Neural cell (in vitro differentiated cells): ENCODE results near the gene VAMP8. TPM values are rescaled to one million over a fixed set of nuclear protein-coding genes. Genes with fewer than 3 reads are reported as not detected.
A peak's percentile ranks its signal among the peaks of the same experiment; 100 is the strongest.
"Not testable (repeated sequence)": the region's sequence is repeated elsewhere in the genome, so short reads cannot be mapped to it uniquely, and the experiment has no call there.

Experiments used
- H2AFZ ChIP-seq: fragments of 200-600, 300-800 bp; sonication (generic), shearing (Covaris generic); 2 replicates; pipeline ENCODE4 v1.6.0; 2014; ENCODE audit warnings: low read depth, mild to moderate bottlenecking, antibody characterized with exemption, low read length, moderate library complexity
- H3F3A ChIP-seq: fragments of 200-600 bp; shearing (Covaris generic); 2 replicates; pipeline ENCODE4 v1.6.1; 2016; ENCODE audit warnings: mild to moderate bottlenecking, moderate library complexity, mixed read lengths, antibody characterized with exemption, low read length; ENCODE audit not compliant: insufficient read depth, poor library complexity, severe bottlenecking
- H3K27ac ChIP-seq: fragments of 200-600, 300-800 bp; sonication (generic), shearing (Covaris generic); 2 replicates; pipeline ENCODE4 v1.5.1; 2014; ENCODE audit warnings: mild to moderate bottlenecking, low read length, moderate library complexity
- H3K27me3 ChIP-seq: fragments of 300-800, 200-600 bp; sonication (generic), shearing (Covaris generic); 2 replicates; pipeline ENCODE4 v1.6.0; 2014; ENCODE audit warnings: mild to moderate bottlenecking, low read depth, low read length, moderate library complexity; ENCODE audit not compliant: insufficient read depth
- H3K36me3 ChIP-seq: fragments of 300-800, 200-600 bp; sonication (generic), shearing (Covaris generic); 2 replicates; pipeline ENCODE4 v1.5.1; 2014; ENCODE audit warnings: mild to moderate bottlenecking, antibody characterized with exemption, low read length, moderate library complexity; ENCODE audit not compliant: insufficient read depth
- H3K4me2 ChIP-seq: fragments of 300-800, 200-600 bp; sonication (generic), shearing (Covaris generic); 2 replicates; pipeline ENCODE4 v1.6.0; 2014; ENCODE audit warnings: mild to moderate bottlenecking, low read length
- H3K4me3 ChIP-seq: fragments of 300-800, 200-600 bp; sonication (generic), shearing (Covaris generic); 2 replicates; pipeline ENCODE4 v1.5.1; 2014; ENCODE audit warnings: mild to moderate bottlenecking, low read length, moderate library complexity
- H3K79me2 ChIP-seq: fragments of 200-600 bp; shearing (Covaris generic); replicated peaks from 2 replicates; pipeline ENCODE4 v1.6.0; 2014; ENCODE audit warnings: mild to moderate bottlenecking, low read length, moderate library complexity; ENCODE audit not compliant: insufficient read depth
- H3K9ac ChIP-seq: fragments of 300-800, 200-600 bp; sonication (generic), shearing (Covaris generic); 2 replicates; pipeline ENCODE4 v1.6.1; 2016; ENCODE audit warnings: mild to moderate bottlenecking, low read length, mixed read lengths
- H3K9me2 ChIP-seq: fragments of 200-600 bp; shearing (Covaris generic); 2 replicates; pipeline ENCODE4 v1.6.1; 2016; ENCODE audit warnings: mild to moderate bottlenecking, low read length, mixed read lengths; ENCODE audit not compliant: insufficient read depth
- H3K9me3 ChIP-seq: fragments of 200-600, 300-800 bp; sonication (generic), shearing (Covaris generic); 2 replicates; pipeline ENCODE4 v1.6.1; 2016; ENCODE audit warnings: mild to moderate bottlenecking, mixed run types, low read length, moderate library complexity, mixed read lengths
- H4K20me1 ChIP-seq: fragments of 200-600 bp; shearing (Covaris generic); 2 replicates; pipeline ENCODE4 v1.6.1; 2016; ENCODE audit warnings: mild to moderate bottlenecking, mixed run types; ENCODE audit not compliant: insufficient read depth
- CTCF ChIP-seq: fragments of 450-650 bp; IDR thresholded peaks from 2 replicates; pipeline ENCODE4 v1.5.1; 2014; ENCODE audit warnings: antibody characterized with exemption, mild to moderate bottlenecking, moderate library complexity; ENCODE audit not compliant: poor library complexity, severe bottlenecking
- EP300 ChIP-seq: fragments of 450-650 bp; conservative IDR thresholded peaks from 2 replicates; pipeline ENCODE4 v1.6.1; 2014; ENCODE audit warnings: antibody characterized with exemption, mild to moderate bottlenecking, moderate library complexity; ENCODE audit not compliant: poor library complexity, severe bottlenecking
- EZH2 ChIP-seq: fragments of 200-600, 300-800 bp; shearing (Covaris generic), sonication (generic); IDR thresholded peaks from 2 replicates; pipeline ENCODE4 v1.6.1; 2014; ENCODE audit warnings: antibody characterized with exemption, low read length, borderline replicate concordance, mild to moderate bottlenecking; ENCODE audit not compliant: insufficient read depth, poor library complexity, severe bottlenecking
- MXI1 ChIP-seq: fragments of 450-650 bp; conservative IDR thresholded peaks from 2 replicates; pipeline ENCODE4 v1.6.1; 2014; ENCODE audit warnings: antibody characterized with exemption, mild to moderate bottlenecking; ENCODE audit not compliant: poor library complexity, severe bottlenecking
- POLR2AphosphoS5 ChIP-seq: IDR thresholded peaks from 2 replicates; pipeline ENCODE4 v1.6.1; 2012
- RAD21 ChIP-seq: fragments of 450-650 bp; conservative IDR thresholded peaks from 2 replicates; pipeline ENCODE4 v1.6.1; 2014; ENCODE audit warnings: antibody characterized with exemption, mild to moderate bottlenecking, moderate library complexity
- REST ChIP-seq: IDR thresholded peaks from 2 replicates; pipeline ENCODE4 v1.6.1; 2012; ENCODE audit warnings: borderline replicate concordance
- SMC3 ChIP-seq: fragments of 450-650 bp; conservative IDR thresholded peaks from 2 replicates; pipeline ENCODE4 v1.6.1; 2014; ENCODE audit warnings: antibody characterized with exemption, mild to moderate bottlenecking, moderate library complexity; ENCODE audit not compliant: poor library complexity
- TAF1 ChIP-seq: IDR thresholded peaks from 2 replicates; pipeline ENCODE4 v1.6.1; 2012; ENCODE audit warnings: low read depth
- polyA plus RNA-seq: library from polyadenylated mRNA; depleted of rRNA; stranded (reverse); fragments of >200 nt; gene quantifications from 2 replicates; pipeline ENCODE4 v1.2.3, GENCODE V29; 2014

The VAMP8 gene
- polyA plus RNA-seq, 1 donor from 2014 or later: not detected

- no peaks in the 10 kb centered on the region for H3K9me2 ChIP-seq
- no peaks in the 10 kb centered on the region for H3K9me3 ChIP-seq
- H3K4me3 ChIP-seq: peak overlapping the region; percentile 77
- no peaks in the 10 kb centered on the region for H3K79me2 ChIP-seq
- H3K27ac ChIP-seq: no peak overlapping the region
- H2AFZ ChIP-seq: no peak overlapping the region
- H3K36me3 ChIP-seq: no peaks in the 10 kb centered on the region
- no peak for TF ChIP-seq CTCF
- no peak for TF ChIP-seq SMC3
- no peak for TF ChIP-seq EZH2
- TF ChIP-seq EP300: no peak
- no peak for TF ChIP-seq MXI1
- no peak for TF ChIP-seq TAF1
- TF ChIP-seq RAD21: no peak
- TF ChIP-seq REST: no peak
- no peak for TF ChIP-seq POLR2AphosphoS5
- no peaks in the 10 kb centered on the region for H4K20me1 ChIP-seq
- no peaks in the 10 kb centered on the region for H3F3A ChIP-seq
- H3K4me2 ChIP-seq: peak overlapping the region; percentile 55
- peak overlapping the region; percentile 59 for H3K9ac ChIP-seq
- no peaks in the 10 kb centered on the region for H3K27me3 ChIP-seq
Observed at GRCh38 chr2:85601771-85602475, 24.5 kb downstream of the VAMP8 start.

- no peaks in the 10 kb centered on the region for H3K27me3 ChIP-seq
- H3K36me3 ChIP-seq: no peaks in the 10 kb centered on the region
- H3K4me3 ChIP-seq: peak within 1 kb of the TSS; percentile 77
- H2AFZ ChIP-seq: peak within 1 kb of the TSS; percentile 15
- no peaks in the 10 kb centered on the region for H3K79me2 ChIP-seq
- peak; percentile 24 for TF ChIP-seq EP300
- TF ChIP-seq REST: peak; percentile 40
- TF ChIP-seq RAD21: no peak
- peak; percentile 97 for TF ChIP-seq MXI1
- TF ChIP-seq POLR2AphosphoS5: no peak
- TF ChIP-seq EZH2: no peak
- peak; percentile 33 for TF ChIP-seq CTCF
- peak; percentile 23 for TF ChIP-seq SMC3
- no peak for TF ChIP-seq TAF1
- H3K9me2 ChIP-seq: no peaks in the 10 kb centered on the region
- no peaks in the 10 kb centered on the region for H4K20me1 ChIP-seq
- no peaks in the 10 kb centered on the region for H3F3A ChIP-seq
- H3K27ac ChIP-seq: peak within 1 kb of the TSS; percentile 28
- peak within 1 kb of the TSS; percentile 59 for H3K9ac ChIP-seq
- no peaks in the 10 kb centered on the region for H3K9me3 ChIP-seq
- peak within 1 kb of the TSS; percentile 91 for H3K4me2 ChIP-seq
Observed at GRCh38 chr2:85602476-85603234, 25.3 kb downstream of the VAMP8 start, which contains the start of gene TMEM150A. Gene TMEM150A (minus strand): TSS chr2:85602698. CDS start chr2:85601948, 750 bp downstream.

- H3K9ac ChIP-seq, H3K27ac ChIP-seq, H3K36me3 ChIP-seq, H3K9me2 ChIP-seq, H3K4me2 ChIP-seq, H2AFZ ChIP-seq, H3K9me3 ChIP-seq, H3K79me2 ChIP-seq, H3K27me3 ChIP-seq, H3F3A ChIP-seq, H4K20me1 ChIP-seq: not testable (repeated sequence)
- peak overlapping the region; percentile 77 for H3K4me3 ChIP-seq
Observed at GRCh38 chr2:85604133-85604444, 26.7 kb downstream of the VAMP8 start.
